Inferior parietal cortex (tissue), 1 donor: ENCODE results near the gene C19orf81.
A peak's percentile ranks its signal among the peaks of the same experiment; 100 is the strongest.

Experiments
- DNase-seq: peaks from one replicate; pipeline ENCODE4 v3.0.0-alpha.2; 2016; ENCODE audit errors: extremely low spot score

The C19orf81 gene

GRCh38 chr19:50629194-50629593 is 20.1 kb upstream of the C19orf81 start:
- DNase-seq = no peak

GRCh38 chr19:50629801-50630200 is 19.4 kb upstream of the C19orf81 start:
- no peak for DNase-seq

DNA sequence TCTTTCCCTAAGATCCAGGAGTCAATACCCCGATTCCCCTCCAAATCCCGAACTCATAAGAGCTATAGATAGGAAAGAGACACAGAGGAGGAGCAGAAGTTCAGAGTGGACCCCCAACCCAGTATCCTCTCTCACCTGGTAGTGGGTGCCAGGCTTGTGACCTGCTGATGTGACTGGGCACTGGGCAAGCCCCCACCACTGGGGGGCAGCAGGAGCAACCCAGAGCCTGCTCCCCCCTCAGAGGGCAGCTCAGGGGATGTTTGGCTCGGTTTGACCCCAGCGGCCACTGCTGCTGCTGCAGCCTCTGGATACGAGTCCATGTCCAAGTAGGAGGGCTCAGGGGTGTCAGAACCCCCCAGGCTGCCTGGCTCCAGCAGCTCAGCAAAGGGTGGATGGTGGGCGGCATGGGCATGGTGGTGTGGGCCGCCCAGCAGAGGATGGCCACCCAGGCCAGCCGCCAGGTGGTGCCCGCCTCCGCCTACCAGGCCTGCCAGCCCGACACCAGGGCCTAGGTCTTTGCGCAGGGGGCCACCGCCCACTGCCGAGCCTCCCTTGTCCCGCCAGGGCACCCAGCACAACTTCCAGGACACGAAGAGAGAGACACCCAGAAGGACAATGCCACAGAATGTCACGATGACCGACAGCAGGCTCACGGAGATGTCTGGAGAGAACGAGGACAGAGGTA is 17.0 kb upstream of the C19orf81 start:
- no peak for DNase-seq

GRCh38 chr19:50633359-50633758 is 15.9 kb upstream of the C19orf81 start:
- no peak for DNase-seq

- DNase-seq = no peak
Measured at GRCh38 chr19:50633973-50634372, 15.3 kb upstream of the C19orf81 start.

GRCh38 chr19:50636317-50637085 is 12.7 kb upstream of the C19orf81 start:
- no peak for DNase-seq

DNA sequence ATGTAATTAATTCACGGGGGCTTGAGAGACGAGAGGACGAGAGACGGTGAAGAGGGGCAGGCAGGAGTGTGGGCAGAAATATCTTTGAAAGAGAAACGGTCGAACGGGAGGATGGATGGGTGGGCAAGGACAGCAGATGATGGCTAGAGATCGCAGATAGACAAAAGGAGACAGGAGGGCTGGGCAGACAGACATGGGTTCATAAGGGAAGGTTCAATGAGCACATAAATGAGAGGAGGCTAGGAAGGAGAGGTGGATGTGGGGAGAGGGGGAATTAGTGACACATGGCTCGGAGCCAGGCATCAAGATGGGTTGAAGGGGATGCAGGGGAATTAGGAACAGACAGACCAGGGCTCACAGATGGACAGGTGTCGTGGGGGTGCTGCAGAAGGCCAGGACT is 10.6 kb upstream of the C19orf81 start:
- no peak for DNase-seq

GRCh38 chr19:50639121-50640112 is 9.8 kb upstream of the C19orf81 start, which contains the start of gene SYT3:
TSS of gene SYT3 (minus strand) at chr19:50639881. CDS start at chr19:50637411, 2,470 bp downstream.
- peak; percentile 68 for DNase-seq

DNA sequence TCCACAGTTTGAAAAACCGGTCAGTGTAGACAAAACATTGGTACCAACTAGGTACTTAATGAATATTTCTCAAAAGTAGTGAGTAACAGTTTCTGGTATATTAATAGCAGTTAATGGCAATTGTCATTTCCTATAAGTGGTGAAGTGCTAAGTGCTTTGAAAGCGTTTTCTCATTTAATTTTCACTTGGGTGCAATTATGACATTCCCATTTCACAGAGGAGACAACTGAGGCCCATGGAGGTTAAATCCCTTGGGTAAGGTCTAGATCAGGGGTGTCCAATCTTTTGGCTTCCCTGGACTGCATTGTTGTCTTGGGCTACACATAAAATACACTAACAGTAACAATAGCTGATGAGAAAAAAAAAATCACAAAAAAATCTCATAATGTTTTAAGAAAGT is 8.9 kb upstream of the C19orf81 start:
- no peak for DNase-seq

GRCh38 chr19:50644315-50644915 is 4.8 kb upstream of the C19orf81 start:
- DNase-seq = no peak

GRCh38 chr19:50645107-50645506 is 4.1 kb upstream of the C19orf81 start:
- DNase-seq = no peak

GRCh38 chr19:50646074-50646807 is 3.0 kb upstream of the C19orf81 start:
- no peak for DNase-seq

GRCh38 chr19:50647879-50648615 is 1.2 kb upstream of the C19orf81 start:
- DNase-seq = no peak

DNA sequence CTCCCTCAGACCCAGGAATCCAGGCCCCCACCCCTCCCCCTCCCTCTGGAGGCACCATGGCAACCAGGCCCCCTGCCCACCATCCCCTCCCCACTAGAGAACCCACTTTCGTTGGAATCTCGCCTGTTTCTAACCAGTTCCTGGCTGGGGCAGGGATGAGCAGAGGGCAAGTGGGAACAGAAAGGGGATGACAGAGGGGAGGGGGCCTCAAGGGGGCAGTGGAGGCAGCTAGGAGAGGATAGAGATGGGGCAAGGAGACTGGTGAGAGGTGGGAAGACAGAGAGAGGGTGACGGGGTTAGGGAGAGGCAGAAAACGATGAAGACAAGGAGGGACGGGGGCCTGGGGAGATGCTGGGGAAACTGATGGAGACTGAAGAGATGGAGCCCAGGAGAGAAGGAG is 586 bp upstream of the C19orf81 start:
- DNase-seq = no peak

DNA sequence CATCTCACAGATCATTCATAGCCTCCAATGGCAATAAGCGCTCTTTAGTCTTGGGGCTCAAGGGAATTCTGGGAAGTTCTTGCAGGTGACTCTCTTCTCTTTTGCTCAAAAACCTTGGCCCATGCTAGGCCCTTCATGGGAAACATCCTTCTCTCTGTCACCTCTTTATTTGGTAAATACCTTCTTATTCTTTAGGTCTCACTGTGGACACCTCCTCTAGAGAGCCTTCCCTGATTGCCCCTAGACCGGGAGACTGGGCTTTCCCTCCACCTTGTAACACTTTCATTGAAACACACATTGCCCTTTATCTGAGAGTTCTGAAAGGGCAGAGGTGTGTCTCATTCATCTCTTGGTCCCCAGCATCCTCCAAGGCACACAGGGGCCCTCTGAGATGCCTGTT is 1.9 kb downstream of the C19orf81 start:
- no peak for DNase-seq

- no peak for DNase-seq
Measured at GRCh38 chr19:50652722-50653121, 3.5 kb downstream of the C19orf81 start.

GRCh38 chr19:50654882-50655281 is 5.6 kb downstream of the C19orf81 start:
- no peak for DNase-seq

DNA sequence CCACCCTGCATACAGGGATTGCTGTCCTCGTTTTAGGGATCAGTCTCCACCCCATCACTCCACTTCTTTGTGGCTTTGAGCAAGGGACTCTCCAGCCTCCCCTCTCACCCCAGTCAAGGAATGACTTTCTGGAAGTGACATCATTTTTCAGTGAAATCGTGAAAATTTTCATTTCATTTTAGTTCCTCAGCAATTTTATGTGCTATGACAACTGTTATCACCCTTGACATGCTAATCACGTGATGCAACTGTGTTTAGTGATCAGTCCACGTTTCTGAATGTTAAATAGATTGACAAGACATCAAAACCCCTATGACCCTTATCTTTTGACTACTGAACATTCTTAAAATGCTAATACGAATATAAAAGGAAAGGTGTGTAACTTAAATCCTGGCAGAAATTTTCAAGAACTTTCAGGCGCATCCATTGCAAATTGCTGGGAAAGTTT is 8.0 kb downstream of the C19orf81 start:
- DNase-seq = peak; percentile 11

DNA sequence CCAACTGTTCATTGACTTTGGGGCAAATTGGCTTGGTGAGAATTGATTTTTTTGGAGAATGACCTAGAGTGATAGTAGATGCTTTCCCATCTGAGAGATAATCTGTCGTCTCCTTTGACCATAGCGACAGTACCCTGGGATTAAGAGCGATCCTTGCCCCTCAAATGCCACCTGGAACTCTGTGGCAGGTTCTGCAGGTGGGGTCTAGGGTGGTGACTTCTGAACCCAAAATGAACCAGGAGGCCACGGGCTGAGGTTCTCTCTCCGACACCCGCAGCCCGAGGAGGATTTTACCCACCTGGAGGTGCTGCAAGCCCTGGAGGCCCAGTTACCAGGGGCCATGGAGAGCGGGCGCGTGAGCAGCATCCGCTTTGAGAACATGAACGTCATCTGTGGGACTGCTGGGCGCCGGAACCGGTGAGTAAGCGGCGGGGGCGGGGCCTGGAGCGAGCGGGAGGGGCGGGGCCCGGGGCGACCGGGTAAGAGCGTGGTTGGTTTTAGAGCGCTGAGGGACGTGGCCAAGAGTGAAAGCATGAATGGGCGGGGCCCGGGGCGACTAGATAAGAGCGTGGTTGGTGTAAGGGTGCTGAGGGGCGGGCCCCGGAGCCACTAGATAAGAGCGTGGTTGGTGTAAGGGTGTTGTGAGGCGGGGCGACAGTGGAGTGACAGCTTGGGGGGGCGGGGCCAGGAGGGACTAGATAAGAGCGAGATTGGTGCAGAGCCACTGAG is 8.6 kb downstream of the C19orf81 start:
- DNase-seq = peak; percentile 97
